Measurements from ENCODE around the gene DIDO1.
A peak's percentile ranks its signal among the peaks of the same experiment; 100 is the strongest.

Gene DIDO1

DNA sequence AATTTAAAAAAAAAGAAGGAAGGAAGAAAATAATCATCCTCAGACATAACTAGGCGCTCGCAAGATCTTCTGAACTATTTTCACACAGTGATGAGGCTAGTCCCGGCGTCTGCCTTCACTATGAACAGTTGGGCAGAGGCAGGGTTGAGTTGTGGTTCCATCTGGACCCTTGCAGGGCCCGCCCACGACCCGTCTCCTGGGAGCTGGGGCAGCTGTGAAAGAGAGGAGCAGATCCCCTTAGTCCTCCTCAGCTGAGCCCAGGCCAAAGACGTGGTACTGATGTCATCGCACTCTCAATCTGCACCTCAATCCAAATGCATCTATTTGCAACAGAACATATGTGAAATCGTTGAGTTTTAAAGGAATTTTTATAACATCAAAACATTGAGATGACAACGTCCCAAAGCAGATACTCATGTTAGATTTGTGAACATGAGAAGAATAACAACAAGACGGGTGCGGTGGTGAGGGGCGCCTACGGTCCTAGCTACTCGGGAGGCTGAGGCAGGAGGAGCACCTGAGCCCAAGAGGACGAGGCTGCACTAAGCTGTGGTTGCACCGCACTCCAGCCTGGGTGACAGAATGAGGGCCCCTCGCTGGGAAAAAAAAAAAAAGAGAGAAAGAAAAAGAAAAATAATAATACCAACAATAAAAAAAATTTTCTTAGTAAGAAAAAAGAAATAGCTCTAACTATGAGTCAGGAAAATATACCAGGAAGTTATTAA lies 80.0 kb downstream of the DIDO1 start:
- DNase-seq: no peak

GRCh38 chr20:62845416-62846160 lies 80.7 kb downstream of the DIDO1 start:
- no peak for DNase-seq

DNA sequence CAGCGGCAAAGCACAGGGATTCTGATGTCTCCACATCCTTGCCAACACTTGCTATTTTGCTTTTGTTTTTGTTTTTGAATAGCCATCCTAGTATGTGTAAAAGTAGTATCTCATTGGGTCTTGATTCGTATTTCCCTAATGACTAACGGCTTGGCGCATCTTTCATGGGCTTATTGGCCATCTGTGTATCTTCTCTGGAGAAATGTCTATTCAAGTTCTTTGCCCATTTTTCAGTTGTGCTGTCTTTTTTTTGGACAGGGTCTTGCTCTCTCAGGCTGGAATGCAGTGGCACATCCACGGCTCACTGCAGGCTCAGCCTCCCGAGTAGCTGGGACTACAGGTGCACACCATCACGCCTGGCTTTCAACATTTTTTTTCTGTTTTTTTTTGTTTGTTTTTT lies 82.1 kb downstream of the DIDO1 start:
- no peak for DNase-seq

GRCh38 chr20:62843656-62844055 lies 82.6 kb downstream of the DIDO1 start:
- no peak for DNase-seq

- DNase-seq: no peak
Observed at GRCh38 chr20:62841705-62842212, 84.5 kb downstream of the DIDO1 start.

GRCh38 chr20:62840244-62841197 lies 85.8 kb downstream of the DIDO1 start:
- no peak for DNase-seq

GRCh38 chr20:62839816-62840215 lies 86.5 kb downstream of the DIDO1 start:
- DNase-seq: no peak

DNA sequence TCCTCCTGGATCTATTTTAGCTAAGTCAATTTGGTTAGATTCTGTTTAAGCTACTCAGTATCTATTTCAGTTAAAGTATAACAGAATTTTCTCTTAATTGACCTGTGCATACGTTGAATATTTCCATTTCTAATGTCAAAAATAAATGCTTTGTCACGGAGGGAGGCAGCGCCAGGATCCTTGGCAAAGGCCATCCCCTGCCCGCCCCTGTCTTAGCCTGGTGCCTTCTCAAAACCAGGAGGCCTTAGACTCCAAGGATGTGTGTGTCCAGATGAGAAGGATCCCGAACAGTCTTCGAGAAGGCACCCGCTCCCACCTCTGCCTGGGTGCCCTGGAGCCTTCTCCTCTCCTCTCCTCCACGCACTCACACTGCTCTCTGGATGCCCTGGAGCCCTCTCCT lies 87.0 kb downstream of the DIDO1 start:
- DNase-seq: no peak

GRCh38 chr20:62838128-62838891 lies 88.0 kb downstream of the DIDO1 start:
- DNase-seq: no peak

DNA sequence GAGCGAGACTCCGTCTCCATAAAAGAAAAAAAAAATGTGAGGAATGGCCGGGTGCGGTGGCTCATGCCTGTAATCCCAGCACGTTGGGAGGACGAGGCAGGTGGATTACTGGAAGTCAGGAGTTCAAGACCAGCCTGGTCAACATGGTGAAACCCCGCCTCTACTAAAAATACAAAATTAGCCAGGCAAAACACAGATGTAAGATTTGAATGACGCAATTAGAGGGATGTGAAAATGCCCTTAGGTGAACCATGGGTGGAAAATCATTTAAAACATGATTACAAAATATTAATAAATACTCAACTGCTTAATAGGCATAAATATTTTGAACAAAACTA lies 88.5 kb downstream of the DIDO1 start:
- DNase-seq: no peak

- DNase-seq: no peak
Observed at GRCh38 chr20:62836967-62837490, 89.3 kb downstream of the DIDO1 start.

DNA sequence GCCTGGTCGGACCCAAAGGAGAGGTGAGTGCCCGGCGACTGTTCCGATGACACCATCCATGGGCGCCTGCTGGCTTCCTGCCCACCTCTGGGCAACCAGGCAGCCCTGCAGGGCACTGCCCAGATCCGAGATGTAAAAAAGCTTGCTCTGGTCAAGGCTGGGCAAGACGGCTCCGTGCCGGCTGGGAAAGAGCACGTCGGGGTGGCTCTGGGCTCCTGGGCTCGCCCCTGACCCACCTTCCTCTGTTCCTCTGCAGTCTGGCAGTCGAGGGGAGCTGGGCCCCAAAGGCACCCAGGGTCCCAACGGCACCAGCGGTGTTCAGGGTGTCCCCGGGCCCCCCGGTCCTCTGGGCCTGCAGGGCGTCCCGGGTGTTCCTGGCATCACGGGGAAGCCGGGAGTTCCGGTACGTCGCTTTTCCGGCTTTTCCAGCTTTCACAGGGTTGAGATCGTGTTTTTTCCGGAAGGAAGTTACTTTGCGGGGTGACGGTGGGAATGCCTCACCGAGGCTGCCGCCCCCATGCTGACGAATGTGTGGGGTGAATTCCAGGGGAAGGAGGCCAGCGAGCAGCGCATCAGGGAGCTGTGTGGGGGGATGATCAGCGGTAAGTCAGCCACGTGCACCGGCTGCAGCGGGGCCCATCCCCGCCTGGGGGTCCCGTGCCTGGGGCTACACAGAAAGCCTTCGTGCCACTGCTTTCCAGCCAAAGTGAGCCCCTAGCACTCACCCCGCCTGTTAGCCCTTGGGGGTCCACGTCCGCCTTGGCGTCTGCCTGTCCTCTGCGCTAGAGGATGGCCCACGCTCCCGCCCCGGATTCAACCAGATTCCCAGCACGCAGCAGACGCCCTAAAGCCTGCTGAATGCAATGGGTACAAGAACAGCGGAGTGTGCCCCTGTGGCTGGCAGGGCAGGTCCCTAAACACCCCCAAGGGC lies 90.1 kb downstream of the DIDO1 start:
- DNase-seq: no peak

DNA sequence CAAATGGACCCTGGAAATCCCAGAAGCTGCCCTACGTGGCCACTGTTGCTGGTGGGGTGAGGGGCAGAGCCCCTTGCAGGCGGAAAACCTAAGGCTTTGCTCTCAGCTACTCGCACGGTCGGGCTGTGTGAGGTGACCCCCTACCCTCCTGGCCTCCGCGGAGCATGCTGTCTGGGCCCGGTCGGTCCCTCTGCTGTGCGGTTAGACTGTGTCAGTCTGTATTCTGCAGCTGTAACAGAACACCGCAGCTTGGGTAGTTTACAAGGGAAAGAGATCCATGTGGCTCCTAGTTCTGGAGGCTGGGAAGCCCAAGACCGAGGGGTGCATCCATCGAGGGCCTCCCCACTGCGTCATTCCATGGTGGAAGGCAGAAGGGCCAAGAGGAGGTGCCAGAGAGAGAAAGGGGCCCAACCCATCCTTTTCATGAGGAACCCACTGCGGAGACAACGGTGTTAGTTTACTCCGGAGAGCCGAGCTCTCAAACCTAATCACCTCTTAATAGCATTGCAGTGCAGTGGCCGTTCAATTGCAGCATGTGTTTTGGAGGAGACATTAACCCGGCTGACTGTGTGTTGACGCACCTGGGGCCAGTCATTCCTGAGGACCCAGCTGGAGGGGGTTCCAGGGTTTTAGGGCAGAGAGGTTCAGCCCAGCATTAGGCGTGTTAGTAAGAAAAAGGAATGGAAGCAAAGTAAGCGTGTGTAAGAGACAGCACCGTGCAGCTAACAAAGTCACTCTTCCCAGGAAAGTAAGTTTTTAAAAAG lies 91.2 kb downstream of the DIDO1 start:
- DNase-seq: no peak

DNA sequence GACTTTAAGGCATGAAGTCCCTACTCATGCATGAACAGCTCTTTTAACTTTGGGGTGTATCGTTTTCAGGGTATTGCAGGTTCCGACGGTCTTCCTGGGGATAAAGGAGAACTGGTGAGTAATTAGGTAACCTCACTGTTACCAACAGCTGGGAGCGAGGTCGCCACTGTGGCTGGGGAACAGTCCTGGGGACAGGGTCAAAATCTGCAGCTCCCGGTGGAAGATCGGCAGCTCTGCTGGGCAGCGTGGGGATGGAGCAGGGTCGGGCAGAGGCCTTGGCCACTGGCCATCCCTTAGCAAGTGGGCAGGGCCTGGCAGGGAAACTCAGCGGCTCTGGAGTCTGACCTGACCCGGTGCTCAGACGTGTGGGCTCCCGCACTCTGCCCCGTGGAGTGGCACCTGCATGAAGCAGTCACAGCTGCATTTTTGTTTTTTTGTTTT lies 93.3 kb downstream of the DIDO1 start:
- DNase-seq: no peak

GRCh38 chr20:62832212-62832922 lies 93.9 kb downstream of the DIDO1 start:
- DNase-seq: peak; percentile 65

GRCh38 chr20:62831854-62832211 lies 94.5 kb downstream of the DIDO1 start:
- DNase-seq: no peak

GRCh38 chr20:62831361-62831788 lies 94.9 kb downstream of the DIDO1 start:
- DNase-seq: no peak

DNA sequence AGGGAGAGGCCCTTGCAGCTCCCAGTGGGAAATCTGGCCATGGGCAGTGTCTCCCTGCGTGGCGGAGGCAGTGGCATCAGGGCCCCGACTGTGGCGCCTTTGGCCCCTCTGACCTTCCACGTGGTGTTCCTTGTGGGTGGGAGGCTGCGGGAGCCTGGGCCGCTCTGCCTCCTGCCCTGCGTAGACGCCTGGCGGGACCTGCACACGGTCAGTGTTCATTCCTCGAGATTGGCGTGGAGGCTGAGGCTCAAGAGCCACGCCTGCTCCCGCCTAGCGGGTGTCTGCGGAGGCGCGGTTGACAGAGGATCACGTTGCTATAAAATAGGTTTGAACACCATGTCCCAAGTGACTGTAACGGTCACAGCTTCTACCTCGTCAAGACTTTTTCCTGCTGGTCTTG lies 95.5 kb downstream of the DIDO1 start:
- DNase-seq: no peak

- DNase-seq: no peak
Observed at GRCh38 chr20:62830251-62830650, 96.1 kb downstream of the DIDO1 start.
